Fibroblast of lung (primary cell): ENCODE measurements around the gene CATSPERZ. TPM values are rescaled to one million over a fixed set of nuclear protein-coding genes. Genes with fewer than 3 reads are reported as not detected.

ENCODE experiments used
- DNase-seq, 2 donors: peaks; one replicate each; pipeline versions ENCODE4 v3.0.0 to v3.0.0-alpha.2; 2010; ENCODE audit warnings: low read depth in 2 of 2
- H2AFZ ChIP-seq: 2 replicates; pipeline ENCODE4 v1.5.1; 2012; ENCODE audit warnings: low read length, control low read depth, inconsistent platforms
- H3K27ac ChIP-seq: 2 replicates; pipeline ENCODE4 v1.5.1; 2011; ENCODE audit warnings: low read length, control low read depth; ENCODE audit not compliant: insufficient read depth
- H3K27me3 ChIP-seq: 2 replicates; pipeline ENCODE4 v1.5.1; 2011; ENCODE audit warnings: mild to moderate bottlenecking, low read length; ENCODE audit not compliant: control insufficient read depth, insufficient read depth
- H3K36me3 ChIP-seq: 2 replicates; pipeline ENCODE4 v1.5.1; 2011; ENCODE audit warnings: low read length; ENCODE audit not compliant: control insufficient read depth, insufficient read depth
- H3K4me1 ChIP-seq: 2 replicates; pipeline ENCODE4 v1.5.1; 2011; ENCODE audit warnings: low read length; ENCODE audit not compliant: control insufficient read depth, insufficient read depth; ENCODE audit errors: extremely low read depth
- H3K4me2 ChIP-seq: 2 replicates; pipeline ENCODE4 v1.5.1; 2011; ENCODE audit warnings: low read length, control low read depth; ENCODE audit not compliant: insufficient read depth; ENCODE audit errors: extremely low read depth
- H3K4me3 ChIP-seq, 4 experiments: fragments of 200-600 bp in 1 of 4; sonication (generic) in 1 of 4; replicated peaks in 1 of 4; 2 replicates each; pipeline ENCODE4 v1.5.1; 2011 to 2016; ENCODE audit warnings: low read length in 4 of 4, low read depth in 3 of 4, mild to moderate bottlenecking in 3 of 4, control low read depth in 2 of 4, inconsistent platforms in 1 of 4, mixed read lengths in 1 of 4; ENCODE audit not compliant: insufficient read depth in 1 of 4; ENCODE audit errors: control extremely low read depth in 1 of 4
- H3K79me2 ChIP-seq: 2 replicates; pipeline ENCODE4 v1.5.1; 2012; ENCODE audit warnings: mild to moderate bottlenecking, low read length, inconsistent platforms; ENCODE audit not compliant: control insufficient read depth, insufficient read depth
- H3K9ac ChIP-seq: 2 replicates; pipeline ENCODE4 v1.5.1; 2011; ENCODE audit warnings: mild to moderate bottlenecking, low read length, control low read depth; ENCODE audit not compliant: insufficient read depth
- H3K9me3 ChIP-seq: 2 replicates; pipeline ENCODE4 v1.5.1; 2012; ENCODE audit warnings: low read depth, low read length; ENCODE audit not compliant: control insufficient read depth, insufficient read depth
- H4K20me1 ChIP-seq: 2 replicates; pipeline ENCODE4 v1.5.1; 2011; ENCODE audit warnings: low read length; ENCODE audit not compliant: control insufficient read depth, insufficient read depth; ENCODE audit errors: extremely low read depth
- EZH2 ChIP-seq: IDR thresholded peaks from 2 replicates; pipeline ENCODE4 v1.5.1; 2012; ENCODE audit warnings: low read length, control low read depth, mild to moderate bottlenecking; ENCODE audit errors: missing control alignments
- polyA plus RNA-seq, 2 donors: library from polyadenylated mRNA; depleted of rRNA in 1 of 2; stranded (reverse) in 1 of 2; unstranded in 1 of 2; fragments of >200 nt; gene quantifications; 2 replicates each; pipeline ENCODE4 v1.2.1, GENCODE V29; 2011 to 2012; ENCODE audit warnings: missing spikeins in 1 of 2
- total RNA-seq: library from RNA; depleted of rRNA; stranded (reverse); fragments of >200 nt; gene quantifications from 2 replicates; pipeline ENCODE4 v1.2.1, GENCODE V29; 2014
- TF ChIP-seq, protein P1 (sequence below), 2 donors: IDR thresholded peaks in 1 of 2; conservative IDR thresholded peaks in 1 of 2; 1 replicate in 1 of 2; 2 replicates in 1 of 2; pipeline ENCODE4 v1.5.1; 2011 to 2012; ENCODE audit warnings: low read length in 2 of 2, control low read depth in 1 of 2, inconsistent platforms in 1 of 2, low read depth in 1 of 2, mild to moderate bottlenecking in 1 of 2

The CATSPERZ gene
- total and polyA plus RNA-seq, 2 donors (not counting 1 experiment from before 2014, with no cell fraction given): 0.33 TPM; not detected in 1

DNA sequence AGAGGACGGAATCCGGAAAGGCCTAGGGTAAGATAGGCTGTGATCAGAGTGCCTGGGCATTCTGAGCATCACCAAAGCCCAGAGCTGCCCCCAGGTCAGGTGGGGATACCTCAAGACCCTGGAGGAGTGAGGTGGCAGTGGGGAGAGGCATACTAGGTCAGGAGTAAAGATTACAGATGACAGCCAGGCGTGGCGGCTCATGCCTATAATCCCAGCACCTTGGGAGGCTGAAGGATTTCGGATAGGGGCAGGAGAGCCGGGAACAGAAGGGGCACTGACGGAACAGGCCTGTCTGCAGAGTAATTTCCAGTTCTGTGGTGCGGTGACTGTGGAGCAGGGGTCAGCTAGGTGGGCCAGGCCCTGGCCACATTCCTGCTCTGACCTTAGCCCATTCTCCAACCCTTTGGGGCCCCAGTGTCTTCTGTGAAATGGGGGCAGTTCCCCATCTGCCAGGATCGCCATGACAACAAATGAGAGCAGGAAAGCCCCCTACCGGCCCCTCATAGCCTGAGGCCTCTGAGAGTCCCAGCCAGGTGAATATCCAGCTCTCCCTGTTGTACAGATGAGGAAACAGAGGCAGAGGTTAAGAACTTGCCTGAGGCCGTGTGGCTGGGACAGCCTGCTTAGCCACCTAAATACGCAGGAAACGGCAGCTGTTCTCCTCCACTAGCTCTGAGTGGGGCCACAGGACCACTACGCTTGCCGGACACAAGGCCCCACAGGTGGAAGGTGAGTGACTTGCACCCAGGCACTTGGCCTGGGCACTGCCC lies 24.9 kb upstream of the CATSPERZ start:
- no peak for DNase-seq
- H3K36me3 ChIP-seq: peaks cover 4% of the 10 kb centered on the region
- no peak overlapping the region for H2AFZ ChIP-seq
- H3K9ac ChIP-seq: no peak overlapping the region
- no peaks in the 10 kb centered on the region for H3K9me3 ChIP-seq
- H3K4me3 ChIP-seq: no peak overlapping the region
- TF ChIP-seq, protein P1, sequence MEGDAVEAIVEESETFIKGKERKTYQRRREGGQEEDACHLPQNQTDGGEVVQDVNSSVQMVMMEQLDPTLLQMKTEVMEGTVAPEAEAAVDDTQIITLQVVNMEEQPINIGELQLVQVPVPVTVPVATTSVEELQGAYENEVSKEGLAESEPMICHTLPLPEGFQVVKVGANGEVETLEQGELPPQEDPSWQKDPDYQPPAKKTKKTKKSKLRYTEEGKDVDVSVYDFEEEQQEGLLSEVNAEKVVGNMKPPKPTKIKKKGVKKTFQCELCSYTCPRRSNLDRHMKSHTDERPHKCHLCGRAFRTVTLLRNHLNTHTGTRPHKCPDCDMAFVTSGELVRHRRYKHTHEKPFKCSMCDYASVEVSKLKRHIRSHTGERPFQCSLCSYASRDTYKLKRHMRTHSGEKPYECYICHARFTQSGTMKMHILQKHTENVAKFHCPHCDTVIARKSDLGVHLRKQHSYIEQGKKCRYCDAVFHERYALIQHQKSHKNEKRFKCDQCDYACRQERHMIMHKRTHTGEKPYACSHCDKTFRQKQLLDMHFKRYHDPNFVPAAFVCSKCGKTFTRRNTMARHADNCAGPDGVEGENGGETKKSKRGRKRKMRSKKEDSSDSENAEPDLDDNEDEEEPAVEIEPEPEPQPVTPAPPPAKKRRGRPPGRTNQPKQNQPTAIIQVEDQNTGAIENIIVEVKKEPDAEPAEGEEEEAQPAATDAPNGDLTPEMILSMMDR (conservative IDR thresholded peaks at IDR 0.05 in 1 of 2, IDR thresholded peaks at IDR 0.05 in 1 of 2; ENCODE audit: low read depth in 1 of 2, low read length in 2 of 2): no peak
- TF ChIP-seq EZH2: no peak
- no peaks in the 10 kb centered on the region for H3K27me3 ChIP-seq
- no peak overlapping the region for H3K4me2 ChIP-seq
- H4K20me1 ChIP-seq: no peaks in the 10 kb centered on the region
- peaks cover 8% of the 10 kb centered on the region for H3K4me1 ChIP-seq
- H3K27ac ChIP-seq: no peak overlapping the region
- peaks cover 2% of the 10 kb centered on the region for H3K79me2 ChIP-seq

DNA sequence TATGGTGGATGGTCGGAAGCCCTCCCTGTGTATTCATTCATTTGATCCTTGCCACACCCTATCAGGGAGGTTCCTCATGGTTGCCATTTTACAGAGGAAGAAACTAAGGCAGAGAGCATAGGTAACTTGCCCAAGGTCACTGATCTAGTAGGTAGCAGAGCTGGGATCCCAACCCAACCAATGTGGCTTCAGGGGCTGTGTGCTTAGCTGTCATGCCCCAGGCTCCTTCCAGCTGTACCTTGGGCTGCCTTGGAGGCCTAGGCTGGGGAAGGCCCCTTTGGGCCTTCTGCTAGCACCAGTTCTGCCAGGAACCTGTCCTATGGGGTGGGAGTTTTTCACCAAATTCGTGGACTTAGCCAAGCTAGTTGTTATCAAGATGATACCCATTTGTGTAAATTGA lies 24.3 kb upstream of the CATSPERZ start:
- TF ChIP-seq, protein P1 (conservative IDR thresholded peaks at IDR 0.05 in 1 of 2, IDR thresholded peaks at IDR 0.05 in 1 of 2; ENCODE audit: low read depth in 1 of 2, low read length in 2 of 2): no peak
- no peak for TF ChIP-seq EZH2
- H3K4me3 ChIP-seq: no peak overlapping the region
- H4K20me1 ChIP-seq: no peaks in the 10 kb centered on the region
- H2AFZ ChIP-seq: no peak overlapping the region
- H3K36me3 ChIP-seq: peaks cover 4% of the 10 kb centered on the region
- H3K4me2 ChIP-seq: no peak overlapping the region
- H3K27me3 ChIP-seq: no peaks in the 10 kb centered on the region
- no peak for DNase-seq
- no peaks in the 10 kb centered on the region for H3K9me3 ChIP-seq
- peaks cover 2% of the 10 kb centered on the region for H3K79me2 ChIP-seq
- H3K4me1 ChIP-seq: peaks cover 5% of the 10 kb centered on the region
- H3K9ac ChIP-seq: no peak overlapping the region
- no peak overlapping the region for H3K27ac ChIP-seq

DNA sequence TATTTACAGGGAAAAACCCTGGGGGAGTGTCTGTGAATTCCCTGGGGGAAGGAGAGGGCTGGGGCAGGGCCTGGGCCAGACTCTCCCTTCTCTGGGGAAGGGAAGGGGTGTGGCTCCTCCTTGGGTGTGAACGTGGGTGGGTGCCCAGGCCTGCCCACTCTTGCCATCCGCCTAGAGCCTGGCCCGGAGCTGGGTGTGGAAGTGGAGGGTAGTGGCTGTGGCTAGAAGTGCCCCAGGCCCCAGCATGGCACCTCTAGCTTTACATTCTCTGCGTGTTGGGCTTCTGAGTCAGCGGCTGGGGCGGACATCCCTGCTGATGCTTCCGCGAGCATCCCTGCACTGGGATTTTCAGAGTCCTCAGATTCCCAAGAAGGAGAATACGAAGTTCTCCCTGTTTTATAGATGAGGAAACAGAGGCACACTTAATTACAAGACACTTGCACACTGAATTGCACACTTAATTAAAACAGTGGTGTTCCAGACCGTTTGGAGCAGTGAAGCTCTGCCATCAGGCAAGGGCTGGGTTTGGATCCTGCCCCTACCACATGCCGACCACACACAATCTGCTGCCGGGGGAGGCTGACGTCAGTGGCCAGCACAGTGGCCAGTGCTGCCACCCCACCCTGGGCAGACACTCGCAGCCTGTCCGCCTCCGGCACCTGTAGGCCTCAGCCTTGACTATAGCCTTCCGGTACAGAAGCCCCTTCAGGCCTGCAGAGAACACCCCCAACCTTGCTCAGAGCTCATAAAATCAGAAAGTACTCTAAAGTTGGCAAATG lies 23.3 kb upstream of the CATSPERZ start:
- Histone ChIP-seq H3K36me3 (peaks cover 4% of the 10 kb centered on the region), H3K9ac (no peak overlapping the region), H3K4me3 (no peak overlapping the region), H3K27ac (no peak overlapping the region), H3K79me2 (peaks cover 2% of the 10 kb centered on the region), H3K27me3 (no peaks in the 10 kb centered on the region), H4K20me1 (no peaks in the 10 kb centered on the region), H2AFZ (no peak overlapping the region), H3K9me3 (no peaks in the 10 kb centered on the region), H3K4me2 (no peak overlapping the region), H3K4me1 (peaks cover 2% of the 10 kb centered on the region)
- TF ChIP-seq EZH2: no peak
- TF ChIP-seq, protein P1 (conservative IDR thresholded peaks at IDR 0.05 in 1 of 2, IDR thresholded peaks at IDR 0.05 in 1 of 2; ENCODE audit: low read depth in 1 of 2, low read length in 2 of 2): no peak
- DNase-seq: peak in 1 of 2 donors; percentile 55
